Stimulated activated CD4-positive, alpha-beta T cell treated with anti-CD3 and anti-CD28 coated beads, Interleukin-12 subunit alpha, Interleukin-12 subunit beta, amount 100 ng/mL, for 24 hours (primary cell): ENCODE data around the gene CHRNE.
"Not testable (repeated sequence)": the region's sequence is repeated elsewhere in the genome, so short reads cannot be mapped to it uniquely, and the experiment has no call there.

Source experiments
- DNase-seq, 2 experiments: peaks; one replicate each; pipeline ENCODE4 v3.0.0-alpha.2; 2020; ENCODE audit warnings: low read depth in 2 of 2

The CHRNE gene

GRCh38 chr17:4939796-4940554, 37.1 kb upstream of the CHRNE start, which contains the start of the genes RNF167 and SLC25A11:
RNF167 (plus strand) TSS chr17:4940268; CDS start chr17:4940910, 642 bp downstream.
SLC25A11 (minus strand) TSS chr17:4940046; CDS start chr17:4939910, 136 bp downstream.
- DNase-seq = peak; percentile 91 to 93

DNA sequence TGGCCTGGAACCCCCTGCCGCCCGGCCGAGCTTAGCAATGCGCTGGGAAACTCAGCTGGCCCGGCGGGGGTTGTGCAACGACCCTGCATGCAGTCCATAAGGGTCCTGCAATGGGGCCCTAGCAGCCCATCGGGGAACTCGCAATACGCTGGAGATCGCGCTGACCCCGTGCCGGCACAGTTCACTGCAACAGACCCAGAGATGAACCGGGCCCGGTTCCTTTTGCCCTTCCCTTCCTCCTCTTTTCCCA, 36.6 kb upstream of the CHRNE start:
- DNase-seq = no peak

GRCh38 chr17:4938688-4939545, 36.0 kb upstream of the CHRNE start:
- no peak for DNase-seq

DNA sequence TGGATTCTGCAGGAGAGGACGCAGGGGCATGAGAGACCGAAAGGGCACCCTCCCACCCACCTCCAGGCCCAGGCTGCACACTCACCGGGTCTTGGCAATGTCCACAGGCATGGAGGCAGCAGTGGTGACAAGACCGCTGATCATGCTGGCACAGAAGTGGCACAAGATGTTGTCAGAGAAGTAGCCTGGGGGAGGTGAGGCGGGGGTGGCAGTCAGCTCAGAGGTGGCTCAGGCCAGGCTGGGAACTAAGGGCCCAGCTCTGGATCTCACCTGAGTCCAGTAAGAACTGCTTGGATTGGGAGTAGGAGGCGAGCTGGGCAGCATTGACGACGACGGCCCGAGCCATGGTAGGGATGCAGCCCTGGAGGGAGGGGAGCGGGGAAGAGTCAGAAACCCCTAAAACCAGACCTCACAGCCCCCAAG, 35.2 kb upstream of the CHRNE start:
- DNase-seq = no peak

DNA sequence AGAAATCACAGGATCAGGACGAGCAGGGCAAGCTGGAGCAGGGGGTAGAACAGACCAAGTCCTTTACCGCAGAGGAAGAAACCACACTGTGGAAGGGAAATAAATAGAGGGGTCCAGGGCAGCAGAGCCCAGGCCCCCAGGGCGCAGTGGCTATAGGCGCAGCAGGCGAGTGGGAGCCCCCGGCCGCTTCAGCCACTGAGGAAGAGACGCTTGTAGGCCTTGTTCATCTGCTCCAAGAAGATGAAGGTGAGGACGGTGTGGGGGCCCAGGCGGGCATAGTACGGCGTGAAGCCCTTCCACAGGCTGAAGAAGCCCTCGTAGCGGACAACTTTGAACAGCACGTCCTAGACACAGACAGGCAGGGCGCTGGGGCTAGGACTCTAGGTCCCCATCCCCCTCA, 34.7 kb upstream of the CHRNE start:
- DNase-seq = no peak

- no peak for DNase-seq
These were observed 33.5 kb upstream of the CHRNE start for GRCh38 chr17:4936436-4936835.

DNA sequence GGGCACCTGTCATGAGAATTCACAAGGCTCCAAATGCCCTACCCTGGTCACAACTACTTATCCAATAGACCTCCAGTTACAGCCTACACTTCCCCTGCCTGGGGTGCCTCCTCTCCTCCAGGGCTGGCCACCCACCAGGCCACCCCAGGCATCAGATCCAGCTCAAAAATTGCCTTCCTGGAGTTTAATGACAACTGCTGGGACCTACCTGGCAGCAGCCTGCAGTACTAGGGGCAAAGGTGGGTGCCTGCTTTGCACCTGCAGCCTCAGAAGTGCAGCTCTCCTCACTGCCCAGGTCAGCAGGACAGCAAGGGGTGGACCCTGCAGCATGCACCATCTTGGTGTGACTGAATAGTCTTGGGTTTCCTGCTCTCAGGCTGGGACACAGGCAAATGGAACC, 32.8 kb upstream of the CHRNE start:
- no peak for DNase-seq

GRCh38 chr17:4934173-4934979, 31.5 kb upstream of the CHRNE start:
- DNase-seq = no peak

- no peak for DNase-seq
These were observed 30.7 kb upstream of the CHRNE start for GRCh38 chr17:4933646-4934045.

GRCh38 chr17:4932756-4933155, 29.9 kb upstream of the CHRNE start:
- DNase-seq = no peak

DNA sequence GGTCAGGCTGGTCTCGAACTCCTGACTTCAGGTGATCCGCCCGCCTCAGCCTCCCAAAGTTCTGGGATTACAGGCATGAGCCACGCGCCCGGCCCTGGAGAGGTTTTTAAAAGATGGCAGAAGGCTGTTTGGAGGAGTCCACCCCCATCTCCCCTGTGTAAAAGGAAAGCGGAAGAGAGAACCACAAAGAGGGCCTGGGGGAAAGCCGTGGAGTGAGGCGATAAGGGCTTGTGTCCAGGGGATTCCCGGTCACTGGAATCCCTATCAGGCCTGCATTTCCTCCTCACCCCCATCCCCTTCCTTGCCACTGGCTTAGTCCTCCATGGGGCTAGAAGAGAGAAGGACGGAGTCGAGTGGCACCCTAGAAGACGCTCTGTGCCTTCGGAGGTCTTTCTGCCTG, 29.1 kb upstream of the CHRNE start, which contains the start of gene GP1BA:
Gene GP1BA, plus strand, starts transcription at position 315 of the 400 bp plus-strand sequence. CDS start 328 bp downstream, outside the sequence.
- DNase-seq = no peak

DNA sequence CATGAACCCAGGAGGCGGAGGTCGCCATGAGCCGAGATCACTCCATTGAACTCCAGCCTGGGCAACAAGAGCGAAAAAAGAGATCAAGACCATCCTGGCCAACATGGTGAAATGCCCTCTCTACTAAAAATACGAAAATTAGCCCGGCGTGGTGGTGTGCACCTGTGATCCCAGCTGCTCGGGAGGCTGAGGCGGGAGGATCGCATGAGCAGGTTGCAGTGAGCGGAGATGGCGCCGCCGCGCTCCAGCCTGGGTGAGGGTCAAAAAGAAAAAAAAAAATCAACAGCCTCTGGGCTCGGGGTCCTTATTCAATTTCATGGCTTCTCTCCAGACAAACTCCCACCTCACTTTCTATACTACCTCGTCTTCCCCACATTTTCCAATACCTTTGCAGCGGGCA, 26.0 kb upstream of the CHRNE start:
- DNase-seq = no peak

GRCh38 chr17:4926577-4927335, 23.9 kb upstream of the CHRNE start:
- DNase-seq = not testable (repeated sequence)

DNA sequence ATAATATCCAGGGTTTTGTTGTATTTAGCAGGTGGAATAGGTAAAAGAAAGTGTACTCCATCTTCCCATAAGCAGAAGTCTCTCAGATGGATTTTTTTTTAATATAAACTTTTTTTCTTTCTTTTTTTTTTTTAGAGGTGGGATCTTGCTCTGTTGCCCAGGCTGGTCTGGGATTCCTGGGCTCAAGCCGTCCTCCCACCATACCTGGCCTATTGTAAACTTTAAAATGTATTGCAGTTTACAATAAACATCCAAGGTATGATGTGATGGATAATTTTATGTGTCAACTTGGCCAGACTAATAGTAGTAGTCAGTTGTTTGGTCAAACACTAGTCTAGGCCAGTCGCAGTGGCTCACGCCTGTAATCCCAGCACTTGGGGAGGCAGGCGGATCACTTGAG, 18.4 kb upstream of the CHRNE start:
- DNase-seq = no peak

DNA sequence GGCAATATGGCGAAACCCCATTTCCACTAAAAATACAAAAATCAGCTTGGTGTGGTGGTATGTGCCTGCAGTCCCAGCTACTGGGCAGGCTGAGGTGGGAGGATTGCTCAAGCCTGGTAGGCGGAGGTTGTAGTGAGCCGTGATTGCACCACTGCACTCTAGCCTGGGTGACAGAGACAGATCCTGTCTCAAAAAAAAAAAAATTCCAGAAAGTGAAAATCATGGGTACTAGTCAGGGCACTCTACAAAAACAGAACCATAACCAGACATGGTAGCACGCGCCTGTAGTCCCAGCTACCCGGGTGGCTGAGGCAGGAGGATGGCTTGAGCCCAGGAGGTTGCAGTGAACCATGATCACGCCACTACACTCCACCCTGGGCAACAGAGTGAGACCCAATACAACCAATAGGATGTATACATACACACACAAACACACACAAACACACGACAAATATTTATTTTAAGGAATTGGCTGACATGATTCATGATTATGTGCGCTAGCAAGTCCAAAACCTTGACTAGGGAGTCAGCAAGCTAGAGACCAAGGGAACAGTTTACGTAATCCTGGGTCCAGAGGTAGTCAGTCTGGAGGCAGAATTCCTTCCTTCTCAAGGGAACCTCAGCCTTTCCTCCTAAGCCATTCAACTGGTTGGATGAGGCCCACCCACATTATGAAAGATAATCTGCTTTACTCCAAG, 17.6 kb upstream of the CHRNE start:
- no peak for DNase-seq

GRCh38 chr17:4919511-4920047, 16.7 kb upstream of the CHRNE start:
- DNase-seq = no peak

- not testable (repeated sequence) for DNase-seq
These were observed 11.7 kb upstream of the CHRNE start for GRCh38 chr17:4914551-4914950.

DNA sequence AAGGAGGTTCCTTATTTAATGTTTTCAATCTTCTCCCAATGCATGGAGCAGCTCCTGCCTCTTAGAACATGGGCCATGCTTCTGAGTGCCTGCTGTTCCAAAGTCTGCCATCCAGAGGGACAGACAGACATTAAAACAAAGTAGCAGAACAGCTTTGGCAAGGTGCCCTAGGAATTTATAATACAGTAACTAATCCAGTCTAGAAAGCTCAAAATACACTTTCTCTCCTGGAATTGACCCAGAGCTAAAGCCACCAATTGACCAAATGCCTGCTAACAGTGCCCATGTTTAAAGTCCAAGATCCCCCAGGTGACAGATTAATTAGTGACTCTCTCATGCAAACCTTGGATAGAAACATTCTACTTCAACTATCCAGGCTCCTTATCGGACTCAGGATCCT, 11.1 kb upstream of the CHRNE start:
- no peak for DNase-seq

DNA sequence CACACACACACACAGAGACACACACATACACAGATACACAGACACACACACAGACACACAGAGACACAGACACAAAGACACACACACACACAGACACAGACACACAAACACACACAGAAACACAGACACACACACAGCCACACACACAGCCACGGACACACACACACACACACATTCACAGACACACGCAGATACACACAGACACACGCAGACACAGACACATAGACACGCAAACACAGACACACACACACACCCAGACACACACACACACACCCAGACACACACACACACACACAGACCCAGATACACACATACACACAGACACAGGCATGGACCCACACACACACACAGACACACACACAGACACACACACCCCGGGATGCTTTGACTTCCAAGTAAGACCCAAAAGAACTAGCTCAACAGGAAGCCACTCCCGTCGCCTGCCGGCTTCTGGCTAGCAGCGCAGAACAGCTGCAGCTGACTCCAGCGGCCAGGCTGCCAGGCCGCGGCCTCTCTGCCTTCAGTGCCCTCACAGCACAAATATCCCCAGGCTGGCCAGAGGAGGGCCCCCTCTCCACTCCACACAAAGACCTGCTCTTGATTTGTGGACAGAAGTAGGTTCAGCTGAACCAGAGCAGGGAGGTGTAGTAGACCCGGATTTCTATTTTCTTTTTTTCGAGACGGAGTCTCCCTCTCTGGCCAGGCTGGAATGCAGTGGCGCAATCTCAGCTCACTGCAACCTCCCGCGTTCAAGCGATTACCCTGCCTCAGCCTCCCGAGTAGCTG, 6.0 kb upstream of the CHRNE start:
- peak; percentile 44 to 67 for DNase-seq

- DNase-seq = no peak
These were observed 5.4 kb upstream of the CHRNE start for GRCh38 chr17:4908301-4908700.
